Measurements from ENCODE around the gene CDCA4.
A peak's percentile ranks its signal among the peaks of the same experiment; 100 is the strongest.

The CDCA4 gene

GRCh38 chr14:104993306-104993705 is 27.6 kb downstream of the CDCA4 start:
- Histone ChIP-seq H3K36me3 (ENCODE audit: control insufficient read depth in 5 of 5, insufficient read depth in 5 of 5, low read length in 5 of 5) (peaks cover 0 to 47% (median 19%) of the 10 kb centered on the region in 5 donors), H3K27me3 (ENCODE audit: control insufficient read depth in 5 of 5, insufficient read depth in 4 of 5, low read length in 5 of 5) (no peaks in the 10 kb centered on the region), H3K4me3 (ENCODE audit: low read depth in 1 of 5, low read length in 5 of 5) (no peak overlapping the region), H3K9me3 (ENCODE audit: control insufficient read depth in 5 of 5, low read length in 5 of 5) (no peaks in the 10 kb centered on the region), H3K27ac (ENCODE audit: low read depth, low read length) (no peak overlapping the region), H3K9ac (ENCODE audit: low read length in 5 of 5) (no peak overlapping the region), H3K4me1 (ENCODE audit: control insufficient read depth in 5 of 5, insufficient read depth in 5 of 5, low read length in 5 of 5) (no peaks in the 10 kb centered on the region)

GRCh38 chr14:104992501-104992900 is 28.4 kb downstream of the CDCA4 start:
- Histone ChIP-seq H3K9ac (ENCODE audit: low read length in 5 of 5) (no peak overlapping the region), H3K27ac (ENCODE audit: low read depth, low read length) (no peak overlapping the region), H3K36me3 (ENCODE audit: control insufficient read depth in 5 of 5, insufficient read depth in 5 of 5, low read length in 5 of 5) (peaks cover 0 to 47% (median 19%) of the 10 kb centered on the region in 5 donors), H3K4me1 (ENCODE audit: control insufficient read depth in 5 of 5, insufficient read depth in 5 of 5, low read length in 5 of 5) (no peaks in the 10 kb centered on the region), H3K4me3 (ENCODE audit: low read depth in 1 of 5, low read length in 5 of 5) (no peak overlapping the region), H3K9me3 (ENCODE audit: control insufficient read depth in 5 of 5, low read length in 5 of 5) (no peaks in the 10 kb centered on the region), H3K27me3 (ENCODE audit: control insufficient read depth in 5 of 5, insufficient read depth in 4 of 5, low read length in 5 of 5) (no peaks in the 10 kb centered on the region)

- Histone ChIP-seq H3K27me3 (ENCODE audit: control insufficient read depth in 5 of 5, insufficient read depth in 4 of 5, low read length in 5 of 5) (no peaks in the 10 kb centered on the region), H3K4me1 (ENCODE audit: control insufficient read depth in 5 of 5, insufficient read depth in 5 of 5, low read length in 5 of 5) (peaks cover 0 to 5% (median 2%) of the 10 kb centered on the region in 5 donors), H3K4me3 (ENCODE audit: low read depth in 1 of 5, low read length in 5 of 5) (no peak overlapping the region), H3K9me3 (ENCODE audit: control insufficient read depth in 5 of 5, low read length in 5 of 5) (no peaks in the 10 kb centered on the region), H3K9ac (ENCODE audit: low read length in 5 of 5) (no peak overlapping the region), H3K27ac (ENCODE audit: low read depth, low read length) (no peak overlapping the region), H3K36me3 (ENCODE audit: control insufficient read depth in 5 of 5, insufficient read depth in 5 of 5, low read length in 5 of 5) (peaks cover 0 to 47% (median 19%) of the 10 kb centered on the region in 5 donors)
Observed at GRCh38 chr14:104991896-104992230, 29.0 kb downstream of the CDCA4 start.

- Histone ChIP-seq H3K9ac (ENCODE audit: low read length in 5 of 5) (peak overlapping the region in 1 of 5 donors; percentile 4), H3K4me1 (ENCODE audit: control insufficient read depth in 5 of 5, insufficient read depth in 5 of 5, low read length in 5 of 5) (peaks cover 4 to 16% (median 13%) of the 10 kb centered on the region in 5 donors), H3K27ac (ENCODE audit: low read depth, low read length) (no peak overlapping the region), H3K27me3 (ENCODE audit: control insufficient read depth in 5 of 5, insufficient read depth in 4 of 5, low read length in 5 of 5) (no peaks in the 10 kb centered on the region), H3K9me3 (ENCODE audit: control insufficient read depth in 5 of 5, low read length in 5 of 5) (no peaks in the 10 kb centered on the region), H3K36me3 (ENCODE audit: control insufficient read depth in 5 of 5, insufficient read depth in 5 of 5, low read length in 5 of 5) (peaks cover 0 to 36% (median 19%) of the 10 kb centered on the region in 5 donors), H3K4me3 (ENCODE audit: low read depth in 1 of 5, low read length in 5 of 5) (no peak overlapping the region)
Observed at GRCh38 chr14:104989951-104990303, 31.0 kb downstream of the CDCA4 start.

- Histone ChIP-seq H3K27me3 (ENCODE audit: control insufficient read depth in 5 of 5, insufficient read depth in 4 of 5, low read length in 5 of 5) (no peaks in the 10 kb centered on the region), H3K36me3 (ENCODE audit: control insufficient read depth in 5 of 5, insufficient read depth in 5 of 5, low read length in 5 of 5) (peaks cover 0 to 33% (median 19%) of the 10 kb centered on the region in 5 donors), H3K9me3 (ENCODE audit: control insufficient read depth in 5 of 5, low read length in 5 of 5) (no peaks in the 10 kb centered on the region), H3K9ac (ENCODE audit: low read length in 5 of 5) (peak overlapping the region in 1 of 5 donors; percentile 4), H3K4me3 (ENCODE audit: low read depth in 1 of 5, low read length in 5 of 5) (no peak overlapping the region), H3K27ac (ENCODE audit: low read depth, low read length) (no peak overlapping the region), H3K4me1 (ENCODE audit: control insufficient read depth in 5 of 5, insufficient read depth in 5 of 5, low read length in 5 of 5) (peaks cover 4 to 16% (median 13%) of the 10 kb centered on the region in 5 donors)
Observed at GRCh38 chr14:104989236-104989950, 31.5 kb downstream of the CDCA4 start.

- Histone ChIP-seq H3K27me3 (ENCODE audit: control insufficient read depth in 5 of 5, insufficient read depth in 4 of 5, low read length in 5 of 5) (no peaks in the 10 kb centered on the region), H3K4me3 (ENCODE audit: low read depth in 1 of 5, low read length in 5 of 5) (peak overlapping the region in 4 of 5 donors; percentile 68 to 80 (median 73)), H3K36me3 (ENCODE audit: control insufficient read depth in 5 of 5, insufficient read depth in 5 of 5, low read length in 5 of 5) (peaks cover 0 to 5% (median 2%) of the 10 kb centered on the region in 5 donors), H3K9ac (ENCODE audit: low read length in 5 of 5) (peak overlapping the region in 4 of 5 donors; percentile 66 to 74 (median 69)), H3K4me1 (ENCODE audit: control insufficient read depth in 5 of 5, insufficient read depth in 5 of 5, low read length in 5 of 5) (peaks cover 4 to 16% (median 13%) of the 10 kb centered on the region in 5 donors), H3K27ac (ENCODE audit: low read depth, low read length) (peak overlapping the region; percentile 41), H3K9me3 (ENCODE audit: control insufficient read depth in 5 of 5, low read length in 5 of 5) (no peaks in the 10 kb centered on the region)
Observed at GRCh38 chr14:104986487-104987164, 34.3 kb downstream of the CDCA4 start.

- Histone ChIP-seq H3K4me3 (ENCODE audit: low read depth in 1 of 5, low read length in 5 of 5) (peak within 1 kb of the TSS in 4 of 5 donors; percentile 68 to 80 (median 73)), H3K36me3 (ENCODE audit: control insufficient read depth in 5 of 5, insufficient read depth in 5 of 5, low read length in 5 of 5) (peaks cover 0 to 2% (median 0%) of the 10 kb centered on the region in 5 donors), H3K4me1 (ENCODE audit: control insufficient read depth in 5 of 5, insufficient read depth in 5 of 5, low read length in 5 of 5) (peaks cover 4 to 16% (median 13%) of the 10 kb centered on the region in 5 donors), H3K9ac (ENCODE audit: low read length in 5 of 5) (peak within 1 kb of the TSS in 4 of 5 donors; percentile 66 to 74 (median 69)), H3K27ac (ENCODE audit: low read depth, low read length) (peak within 1 kb of the TSS; percentile 41), H3K9me3 (ENCODE audit: control insufficient read depth in 5 of 5, low read length in 5 of 5) (no peaks in the 10 kb centered on the region), H3K27me3 (ENCODE audit: control insufficient read depth in 5 of 5, insufficient read depth in 4 of 5, low read length in 5 of 5) (no peaks in the 10 kb centered on the region)
Observed at GRCh38 chr14:104985675-104986486, 35.0 kb downstream of the CDCA4 start, which contains the start of gene CLBA1. TSS of gene CLBA1 (plus strand) at chr14:104985788. CDS start at chr14:104986432, 644 bp downstream.

- H3K9ac ChIP-seq (ENCODE audit: low read length in 5 of 5), result no peak overlapping the region
- no peaks in the 10 kb centered on the region for H3K9me3 ChIP-seq (ENCODE audit: control insufficient read depth in 5 of 5, low read length in 5 of 5)
- H3K4me1 ChIP-seq (ENCODE audit: control insufficient read depth in 5 of 5, insufficient read depth in 5 of 5, low read length in 5 of 5), result peaks cover 4 to 23% (median 13%) of the 10 kb centered on the region in 5 donors
- H3K4me3 ChIP-seq (ENCODE audit: low read depth in 1 of 5, low read length in 5 of 5), result peak overlapping the region in 1 of 5 donors; percentile 77
- H3K27me3 ChIP-seq (ENCODE audit: control insufficient read depth in 5 of 5, insufficient read depth in 4 of 5, low read length in 5 of 5), result no peaks in the 10 kb centered on the region
- no peak overlapping the region for H3K27ac ChIP-seq (ENCODE audit: low read depth, low read length)
- H3K36me3 ChIP-seq (ENCODE audit: control insufficient read depth in 5 of 5, insufficient read depth in 5 of 5, low read length in 5 of 5), result no peaks in the 10 kb centered on the region
Observed at GRCh38 chr14:104984056-104984894, 36.6 kb downstream of the CDCA4 start.

- Histone ChIP-seq H3K4me1 (ENCODE audit: control insufficient read depth in 5 of 5, insufficient read depth in 5 of 5, low read length in 5 of 5) (peaks cover 4 to 28% (median 18%) of the 10 kb centered on the region in 5 donors), H3K9ac (ENCODE audit: low read length in 5 of 5) (no peak overlapping the region), H3K4me3 (ENCODE audit: low read depth in 1 of 5, low read length in 5 of 5) (no peak overlapping the region), H3K9me3 (ENCODE audit: control insufficient read depth in 5 of 5, low read length in 5 of 5) (no peaks in the 10 kb centered on the region), H3K27me3 (ENCODE audit: control insufficient read depth in 5 of 5, insufficient read depth in 4 of 5, low read length in 5 of 5) (no peaks in the 10 kb centered on the region), H3K27ac (ENCODE audit: low read depth, low read length) (no peak overlapping the region), H3K36me3 (ENCODE audit: control insufficient read depth in 5 of 5, insufficient read depth in 5 of 5, low read length in 5 of 5) (no peaks in the 10 kb centered on the region)
Observed at GRCh38 chr14:104983231-104983721, 37.6 kb downstream of the CDCA4 start.
